A549 (cell line): Measurements from ENCODE around the gene CERKL. TPM values are rescaled to one million over a fixed set of nuclear protein-coding genes. Genes with fewer than 3 reads are reported as not detected.

ENCODE experiments used
- ATAC-seq, 2 experiments: fragments of 200-7000 bp in 1 of 2; fragments of >200 bp in 1 of 2; cut with Nextera tagmentation in 1 of 2; cut with Tn5 transposase in 1 of 2; 3 replicates each; pipeline versions ENCODE4 v1.8.0 to v1.9.1; 2018 to 2020; ENCODE audit warnings: mild to moderate bottlenecking in 1 of 2, moderate library complexity in 1 of 2
- CTCF ChIA-PET: fragments of 300-600 bp; sonication (Branson Sonifier 250); formaldehyde crosslinking; extraction: SDS; loops from one replicate; lab custom pipeline; 2021; ENCODE audit warnings: antibody characterized with exemption, inconsistent platforms; lab: Yijun Ruan, JAX
- POLR2A ChIA-PET: fragments of 350-600 bp; formaldehyde crosslinking; extraction: SDS; loops from one replicate; lab custom pipeline; 2021; ENCODE audit warnings: antibody characterized with exemption, inconsistent platforms; lab: Yijun Ruan, JAX
- DNase-seq, 2 experiments: peaks; one replicate each; pipeline versions ENCODE4 v3.0.0 to v3.0.0-alpha.2; 2011 to 2016; ENCODE audit warnings: low read depth in 1 of 2, low spot score in 1 of 2
- FAIRE-seq: peaks from 2 replicates; lab custom pipeline; 2011; peaks lifted over from hg19 to GRCh38; lab: Jason Lieb, UNC
- H3K27ac ChIP-seq, 2 experiments: fragments of >200 bp; sonication (Bioruptor Twin); formaldehyde crosslinking; 3 replicates each; pipeline ENCODE4 v1.5.1; 2016 to 2017
- H3K4me1 ChIP-seq: fragments of >200 bp; sonication (Bioruptor Twin); formaldehyde crosslinking; 3 replicates; pipeline ENCODE4 v1.6.1; 2016
- H3K4me2 ChIP-seq: fragments of >200 bp; sonication (Bioruptor Twin); formaldehyde crosslinking; 3 replicates; pipeline ENCODE4 v1.6.1; 2016
- H3K4me3 ChIP-seq: fragments of >200 bp; sonication (Bioruptor Twin); formaldehyde crosslinking; 3 replicates; pipeline ENCODE4 v1.5.1; 2016
- H3K9me3 ChIP-seq: fragments of >200 bp; sonication (Bioruptor Twin); formaldehyde crosslinking; 3 replicates; pipeline ENCODE4 v1.6.1; 2016
- CBX8 ChIP-seq: fragments of 200-600 bp; sonication (generic); IDR thresholded peaks from 2 replicates; pipeline ENCODE4 v1.6.1; 2016
- CHD2 ChIP-seq: fragments of 150-350 bp; IDR thresholded peaks from 2 replicates; pipeline ENCODE4 v1.6.1; 2014; ENCODE audit warnings: low read length; ENCODE audit not compliant: partially characterized antibody
- CHD4 ChIP-seq: fragments of 200-600 bp; sonication (generic); IDR thresholded peaks from 2 replicates; pipeline ENCODE4 v1.6.1; 2016; ENCODE audit warnings: antibody characterized with exemption, mild to moderate bottlenecking, borderline replicate concordance
- EHF ChIP-seq: fragments of 250-450 bp; sonication (Bioruptor Pico); IDR thresholded peaks from 2 replicates; pipeline ENCODE4 v1.5.0; 2020; ENCODE audit warnings: mild to moderate bottlenecking
- EHMT2 ChIP-seq: fragments of 200-600 bp; sonication (generic); IDR thresholded peaks from 2 replicates; pipeline ENCODE4 v1.6.1; 2016; ENCODE audit warnings: antibody characterized with exemption, low read depth, mild to moderate bottlenecking, moderate library complexity
- EP300 ChIP-seq, 2 experiments: fragments of >200 bp; sonication (Bioruptor Twin); formaldehyde crosslinking; IDR thresholded peaks; 2 replicates in 1 of 2; 3 replicates in 1 of 2; pipeline ENCODE4 v1.6.1; 2016 to 2017
- ESRRA ChIP-seq: fragments of 150-350 bp; IDR thresholded peaks from 2 replicates; pipeline ENCODE4 v1.6.1; 2014; ENCODE audit warnings: mild to moderate bottlenecking, low read length, borderline replicate concordance
- GATA3 ChIP-seq: IDR thresholded peaks from 2 replicates; pipeline ENCODE4 v1.6.1; 2012; ENCODE audit warnings: borderline replicate concordance
- HDAC2 ChIP-seq: fragments of 200-600 bp; sonication (generic); IDR thresholded peaks from 2 replicates; pipeline ENCODE4 v1.6.1; 2016
- HEYL ChIP-seq: fragments of 250-450 bp; sonication (Bioruptor Pico); IDR thresholded peaks from 2 replicates; pipeline ENCODE4 v1.8.0; 2021; ENCODE audit warnings: mild to moderate bottlenecking, moderate library complexity
- HOXA7 ChIP-seq: fragments of 250-450 bp; sonication (Bioruptor Pico); IDR thresholded peaks from 2 replicates; pipeline ENCODE4 v1.5.0; 2020; ENCODE audit warnings: mild to moderate bottlenecking, moderate library complexity
- MAFK ChIP-seq: fragments of 450-650 bp; IDR thresholded peaks from 2 replicates; pipeline ENCODE4 v1.6.1; 2014; ENCODE audit not compliant: partially characterized antibody
- MAZ ChIP-seq: fragments of 150-350 bp; IDR thresholded peaks from 2 replicates; pipeline ENCODE4 v1.6.1; 2014; ENCODE audit warnings: antibody characterized with exemption, low read depth, low read length, borderline replicate concordance
- NFE2L2 ChIP-seq: fragments of 150-350 bp; conservative IDR thresholded peaks from 2 replicates; pipeline ENCODE4 v1.6.1; 2014; ENCODE audit warnings: low read length
- NR3C1 ChIP-seq: fragments of >200 bp; sonication (Bioruptor Twin); formaldehyde crosslinking; IDR thresholded peaks from 3 replicates; pipeline ENCODE4 v1.6.1; 2017
- POLR2A ChIP-seq: IDR thresholded peaks from 2 replicates; pipeline ENCODE4 v1.6.1; 2012; ENCODE audit warnings: mild to moderate bottlenecking, low read length
- RAD21 ChIP-seq, 2 experiments: fragments of >200 bp in 1 of 2; sonication (Bioruptor Twin) in 1 of 2; formaldehyde crosslinking in 1 of 2; IDR thresholded peaks in 1 of 2; conservative IDR thresholded peaks in 1 of 2; 2 replicates in 1 of 2; 3 replicates in 1 of 2; pipeline ENCODE4 v1.6.1; 2012 to 2018; ENCODE audit warnings: inconsistent platforms in 1 of 2
- RARB ChIP-seq: fragments of 250-450 bp; sonication (Bioruptor Pico); IDR thresholded peaks from 2 replicates; pipeline ENCODE4 v1.8.0; 2021; ENCODE audit warnings: mild to moderate bottlenecking, moderate library complexity
- RFX5 ChIP-seq: fragments of 450-650 bp; IDR thresholded peaks from 2 replicates; pipeline ENCODE4 v1.7.1; 2014; ENCODE audit warnings: antibody characterized with exemption, mild to moderate bottlenecking, moderate library complexity
- RNF2 ChIP-seq: fragments of 200-600 bp; sonication (generic); IDR thresholded peaks from 2 replicates; pipeline ENCODE4 v1.6.1; 2016; ENCODE audit warnings: low read depth, mild to moderate bottlenecking, antibody characterized with exemption, moderate library complexity, borderline replicate concordance
- SMC3 ChIP-seq: fragments of >200 bp; sonication (Bioruptor Twin); formaldehyde crosslinking; IDR thresholded peaks from 3 replicates; pipeline ENCODE4 v1.6.1; 2018; ENCODE audit warnings: inconsistent platforms
- TFCP2L1 ChIP-seq: fragments of 250-450 bp; sonication (Bioruptor Pico); IDR thresholded peaks from 2 replicates; pipeline ENCODE4 v1.5.0; 2021; ENCODE audit warnings: mild to moderate bottlenecking
- TP53 ChIP-seq: fragments of 250-450 bp; sonication (Bioruptor Pico); IDR thresholded peaks from 2 replicates; pipeline ENCODE4 v1.5.0; 2021; ENCODE audit warnings: mild to moderate bottlenecking, moderate library complexity
- ZNF302 ChIP-seq: fragments of 250-450 bp; sonication (Bioruptor Pico); IDR thresholded peaks from 2 replicates; pipeline ENCODE4 v1.9.0; 2021; ENCODE audit warnings: inconsistent platforms, mild to moderate bottlenecking, moderate library complexity
- WGBS: methylation state at CpG from one replicate; pipeline ENCODE4 v1.1.6; 2017; ENCODE audit errors: missing lambda C conversion rate; 5-methylcytosine and 5-hydroxymethylcytosine counted together
- polyA plus RNA-seq, 4 experiments: library from polyadenylated mRNA; depleted of rRNA in 3 of 4; stranded (reverse); fragments of >200 nt; fragmentation: RNase III in 1 of 4; extraction: RNeasy Plus Mini Kit Qiagen cat#74134 plus additional on column Dnase treatment in 1 of 4; gene quantifications; 2 replicates in 3 of 4; 3 replicates in 1 of 4; pipeline ENCODE4 v1.2.3, GENCODE V29; 2011 to 2017
- TF ChIP-seq, protein P1 (sequence below): fragments of 250-450 bp; sonication (Bioruptor Pico); IDR thresholded peaks from 2 replicates; pipeline ENCODE4 v1.5.0; 2021; ENCODE audit warnings: mild to moderate bottlenecking, moderate library complexity, borderline replicate concordance
- TF ChIP-seq, protein P2 (sequence below): IDR thresholded peaks from 2 replicates; pipeline ENCODE4 v1.6.1; 2012; ENCODE audit warnings: low read depth, borderline replicate concordance
- TF ChIP-seq, protein P3 (sequence below): fragments of 200-600 bp; sonication (generic); IDR thresholded peaks from 2 replicates; pipeline ENCODE4 v1.6.1; 2016; ENCODE audit warnings: antibody characterized with exemption, mild to moderate bottlenecking, moderate library complexity
- TF ChIP-seq, protein P4 (sequence below): fragments of 150-350 bp; IDR thresholded peaks from 2 replicates; pipeline ENCODE4 v1.6.1; 2014; ENCODE audit warnings: low read depth, mild to moderate bottlenecking, low read length

Gene CERKL
- polyA plus RNA-seq, 2 of the 4 experiments (the other 2 are of a cell fraction) = 0.30 to 0.85 TPM

DNA sequence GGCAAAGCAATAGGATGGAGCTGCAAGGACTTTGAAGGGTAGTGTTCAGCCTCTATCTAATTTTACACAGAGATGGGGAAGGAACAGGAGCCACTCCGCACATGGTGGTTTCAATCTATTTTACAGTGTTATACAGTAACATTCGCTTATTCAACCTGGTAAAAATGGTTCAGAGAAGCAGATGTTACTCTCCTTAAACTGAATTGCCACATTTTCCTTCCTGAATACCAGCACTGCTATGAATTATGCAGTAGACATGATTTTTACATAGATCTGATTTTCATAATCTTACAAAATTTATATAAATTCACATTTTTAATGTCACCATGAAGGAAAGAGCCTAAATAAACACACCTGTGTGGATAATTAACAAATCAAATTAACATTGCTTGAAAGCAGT, 114.7 kb downstream of the CERKL start (continued):
- TF ChIP-seq, protein P1, sequence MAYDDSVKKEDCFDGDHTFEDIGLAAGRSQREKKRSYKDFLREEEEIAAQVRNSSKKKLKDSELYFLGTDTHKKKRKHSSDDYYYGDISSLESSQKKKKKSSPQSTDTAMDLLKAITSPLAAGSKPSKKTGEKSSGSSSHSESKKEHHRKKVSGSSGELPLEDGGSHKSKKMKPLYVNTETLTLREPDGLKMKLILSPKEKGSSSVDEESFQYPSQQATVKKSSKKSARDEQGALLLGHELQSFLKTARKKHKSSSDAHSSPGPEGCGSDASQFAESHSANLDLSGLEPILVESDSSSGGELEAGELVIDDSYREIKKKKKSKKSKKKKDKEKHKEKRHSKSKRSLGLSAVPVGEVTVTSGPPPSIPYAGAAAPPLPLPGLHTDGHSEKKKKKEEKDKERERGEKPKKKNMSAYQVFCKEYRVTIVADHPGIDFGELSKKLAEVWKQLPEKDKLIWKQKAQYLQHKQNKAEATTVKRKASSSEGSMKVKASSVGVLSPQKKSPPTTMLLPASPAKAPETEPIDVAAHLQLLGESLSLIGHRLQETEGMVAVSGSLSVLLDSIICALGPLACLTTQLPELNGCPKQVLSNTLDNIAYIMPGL (CRISPR knock-in tag) = no peak
- no peak for TF ChIP-seq EP300 (IDR thresholded peaks at IDR 0.05)

DNA sequence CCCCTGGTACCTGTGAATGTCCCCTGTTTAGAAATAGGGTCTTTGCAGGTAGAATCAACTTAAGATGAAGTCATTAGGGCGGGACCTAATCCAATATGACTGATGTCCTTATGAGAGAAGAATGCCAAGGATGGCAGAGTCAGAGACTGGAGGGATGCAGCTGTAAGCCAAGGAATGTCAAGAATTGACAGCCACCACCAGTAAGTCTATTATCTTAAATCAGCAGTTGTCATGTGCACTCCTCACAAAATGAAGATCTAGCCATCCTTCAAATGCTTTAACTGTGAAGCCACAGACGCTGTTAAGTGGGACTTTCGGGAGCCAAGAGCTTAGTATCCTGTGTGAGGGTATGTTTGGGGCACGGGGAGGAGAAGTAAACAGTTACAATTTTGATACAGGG, 116.5 kb downstream of the CERKL start:
- Histone ChIP-seq H3K4me1 (no peaks in the 10 kb centered on the region), H3K4me3 (no peak overlapping the region), H3K9me3 (no peaks in the 10 kb centered on the region), H3K4me2 (no peak overlapping the region), H3K27ac (no peak overlapping the region)
- no peak for FAIRE-seq
- 28% methylated on average over 4 of the region's 4 CpGs for WGBS
- no peak for ATAC-seq
- DNase-seq = no peak
- ChIA-PET CTCF (interaction anchor here (1.4 kb wide), 1 partner anchor 174 kb away, joined by 3 read pairs; no protein-coding TSS in a partner anchor), POLR2A (no interaction called here)
- TF ChIP-seq HOXA7 (no peak), RARB (CRISPR knock-in tag) (no peak), RAD21 (conservative IDR thresholded peaks at IDR 0.05 in 1 of 2, IDR thresholded peaks at IDR 0.05 in 1 of 2) (no peak), TP53 (CRISPR knock-in tag) (no peak), CHD2 (no peak), TFCP2L1 (CRISPR knock-in tag) (no peak), EHMT2 (no peak), NFE2L2 (no peak), POLR2A (no peak)

DNA sequence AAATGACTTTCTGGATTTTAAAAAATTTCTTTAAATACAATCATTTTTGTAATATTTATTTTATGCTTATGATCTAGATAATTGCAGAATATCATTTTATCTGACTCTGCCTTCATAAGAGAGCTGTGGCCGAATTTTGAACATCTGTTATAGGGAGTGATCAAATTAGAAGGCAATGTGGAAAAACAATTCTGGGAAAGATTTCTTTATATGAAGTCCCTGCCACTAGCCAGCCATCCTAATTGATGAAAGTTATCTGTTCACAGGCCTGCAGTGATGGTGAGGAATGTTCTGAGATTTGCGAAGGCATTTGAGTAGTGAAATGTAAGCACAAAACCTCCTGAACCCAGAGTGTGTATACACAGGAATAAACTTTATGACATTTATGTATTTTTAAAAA, 120.2 kb downstream of the CERKL start:
- ChIA-PET CTCF (interaction anchor here (0.8 kb wide), 1 partner anchor 224 kb away, joined by 4 read pairs; no protein-coding TSS in a partner anchor), POLR2A (no interaction called here)
- no peaks in the 10 kb centered on the region for H3K9me3 ChIP-seq
- no peak for DNase-seq
- no peaks in the 10 kb centered on the region for H3K4me1 ChIP-seq
- TF ChIP-seq HEYL (CRISPR knock-in tag) (no peak), ZNF302 (no peak), GATA3 (no peak), RARB (CRISPR knock-in tag) (no peak), CHD4 (no peak), NR3C1 (no peak), ESRRA (no peak), CBX8 (no peak), RAD21 (conservative IDR thresholded peaks at IDR 0.05 in 1 of 2, IDR thresholded peaks at IDR 0.05 in 1 of 2) (no peak), HOXA7 (no peak), RNF2 (no peak), MAZ (no peak), TP53 (CRISPR knock-in tag) (no peak), SMC3 (no peak), EHF (CRISPR knock-in tag) (no peak)
- TF ChIP-seq, protein P2, sequence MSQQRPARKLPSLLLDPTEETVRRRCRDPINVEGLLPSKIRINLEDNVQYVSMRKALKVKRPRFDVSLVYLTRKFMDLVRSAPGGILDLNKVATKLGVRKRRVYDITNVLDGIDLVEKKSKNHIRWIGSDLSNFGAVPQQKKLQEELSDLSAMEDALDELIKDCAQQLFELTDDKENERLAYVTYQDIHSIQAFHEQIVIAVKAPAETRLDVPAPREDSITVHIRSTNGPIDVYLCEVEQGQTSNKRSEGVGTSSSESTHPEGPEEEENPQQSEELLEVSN = no peak
- H3K4me3 ChIP-seq = no peak overlapping the region
- WGBS = 54% methylated on average over 2 of the region's 2 CpGs
- no peak for FAIRE-seq
- no peak overlapping the region for H3K27ac ChIP-seq
- ATAC-seq = no peak
- H3K4me2 ChIP-seq = no peak overlapping the region

DNA sequence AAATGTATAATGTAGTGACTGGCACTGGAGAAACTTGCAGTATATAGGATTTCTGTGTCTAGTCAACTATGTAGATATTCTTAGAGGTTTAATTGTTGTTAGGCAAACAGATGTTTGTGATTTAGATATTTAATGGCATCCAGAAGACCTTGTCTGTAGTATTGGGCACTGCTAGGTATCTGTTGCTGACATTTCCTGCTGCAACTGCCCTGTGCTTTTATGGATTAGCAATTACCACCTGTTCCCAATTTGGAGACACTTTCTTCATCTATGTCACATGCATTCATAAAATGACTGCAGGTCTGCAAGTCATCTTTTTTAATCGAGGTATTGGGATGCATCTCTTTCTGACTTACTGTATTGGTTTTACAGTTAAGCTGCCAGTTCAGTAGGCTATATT, 128.5 kb downstream of the CERKL start:
- WGBS = 4% methylated on average over 1 of the region's 1 CpG
- no peak for FAIRE-seq
- TF ChIP-seq, protein P3, sequence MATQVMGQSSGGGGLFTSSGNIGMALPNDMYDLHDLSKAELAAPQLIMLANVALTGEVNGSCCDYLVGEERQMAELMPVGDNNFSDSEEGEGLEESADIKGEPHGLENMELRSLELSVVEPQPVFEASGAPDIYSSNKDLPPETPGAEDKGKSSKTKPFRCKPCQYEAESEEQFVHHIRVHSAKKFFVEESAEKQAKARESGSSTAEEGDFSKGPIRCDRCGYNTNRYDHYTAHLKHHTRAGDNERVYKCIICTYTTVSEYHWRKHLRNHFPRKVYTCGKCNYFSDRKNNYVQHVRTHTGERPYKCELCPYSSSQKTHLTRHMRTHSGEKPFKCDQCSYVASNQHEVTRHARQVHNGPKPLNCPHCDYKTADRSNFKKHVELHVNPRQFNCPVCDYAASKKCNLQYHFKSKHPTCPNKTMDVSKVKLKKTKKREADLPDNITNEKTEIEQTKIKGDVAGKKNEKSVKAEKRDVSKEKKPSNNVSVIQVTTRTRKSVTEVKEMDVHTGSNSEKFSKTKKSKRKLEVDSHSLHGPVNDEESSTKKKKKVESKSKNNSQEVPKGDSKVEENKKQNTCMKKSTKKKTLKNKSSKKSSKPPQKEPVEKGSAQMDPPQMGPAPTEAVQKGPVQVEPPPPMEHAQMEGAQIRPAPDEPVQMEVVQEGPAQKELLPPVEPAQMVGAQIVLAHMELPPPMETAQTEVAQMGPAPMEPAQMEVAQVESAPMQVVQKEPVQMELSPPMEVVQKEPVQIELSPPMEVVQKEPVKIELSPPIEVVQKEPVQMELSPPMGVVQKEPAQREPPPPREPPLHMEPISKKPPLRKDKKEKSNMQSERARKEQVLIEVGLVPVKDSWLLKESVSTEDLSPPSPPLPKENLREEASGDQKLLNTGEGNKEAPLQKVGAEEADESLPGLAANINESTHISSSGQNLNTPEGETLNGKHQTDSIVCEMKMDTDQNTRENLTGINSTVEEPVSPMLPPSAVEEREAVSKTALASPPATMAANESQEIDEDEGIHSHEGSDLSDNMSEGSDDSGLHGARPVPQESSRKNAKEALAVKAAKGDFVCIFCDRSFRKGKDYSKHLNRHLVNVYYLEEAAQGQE = no peak
- no peak for TF ChIP-seq HDAC2
- TF ChIP-seq MAFK = no peak
- TF ChIP-seq, protein P4, sequence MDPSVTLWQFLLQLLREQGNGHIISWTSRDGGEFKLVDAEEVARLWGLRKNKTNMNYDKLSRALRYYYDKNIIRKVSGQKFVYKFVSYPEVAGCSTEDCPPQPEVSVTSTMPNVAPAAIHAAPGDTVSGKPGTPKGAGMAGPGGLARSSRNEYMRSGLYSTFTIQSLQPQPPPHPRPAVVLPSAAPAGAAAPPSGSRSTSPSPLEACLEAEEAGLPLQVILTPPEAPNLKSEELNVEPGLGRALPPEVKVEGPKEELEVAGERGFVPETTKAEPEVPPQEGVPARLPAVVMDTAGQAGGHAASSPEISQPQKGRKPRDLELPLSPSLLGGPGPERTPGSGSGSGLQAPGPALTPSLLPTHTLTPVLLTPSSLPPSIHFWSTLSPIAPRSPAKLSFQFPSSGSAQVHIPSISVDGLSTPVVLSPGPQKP = no peak
- TF ChIP-seq RFX5 = no peak

More for the DNA sequence above, 128.5 kb downstream of the CERKL start:
- Histone ChIP-seq H3K4me1 (no peaks in the 10 kb centered on the region), H3K4me3 (no peak overlapping the region), H3K4me2 (no peak overlapping the region), H3K9me3 (no peaks in the 10 kb centered on the region), H3K27ac (no peak overlapping the region)
- DNase-seq (no peak), ATAC-seq (no peak)
- POLR2A ChIA-PET = no interaction called here
- CTCF ChIA-PET = no interaction called here
